ENCODE measurements around the gene CRYL1. TPM values are rescaled to one million over a fixed set of nuclear protein-coding genes. Genes with fewer than 3 reads are reported as not detected.

The CRYL1 gene
- total RNA-seq, 2 donors from 2014 or later, result 14.5 to 32.2 TPM

DNA sequence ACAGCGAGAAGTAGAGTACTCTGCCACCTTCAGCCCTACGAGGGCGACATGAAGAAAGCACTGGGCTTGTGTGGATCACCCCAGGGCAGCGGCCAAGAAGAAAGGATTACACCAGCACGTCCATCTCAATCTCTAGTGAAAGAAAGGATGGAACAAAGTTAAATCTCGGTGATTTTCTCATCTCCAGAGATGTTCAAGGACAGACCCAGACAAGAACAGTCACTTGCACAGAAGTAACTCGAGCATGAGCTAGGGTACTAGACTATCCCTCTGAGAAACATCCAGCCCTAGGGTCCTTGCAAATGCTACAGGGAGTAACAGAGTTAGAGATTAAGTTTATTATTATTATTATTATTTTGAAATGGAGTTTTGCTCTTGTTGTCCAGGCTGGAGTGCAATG, 106.7 kb downstream of the CRYL1 start:
- DNase-seq, result no peak
- intact Hi-C loops (cut with DNase I), result no loop called here
- TF ChIP-seq, protein P1, sequence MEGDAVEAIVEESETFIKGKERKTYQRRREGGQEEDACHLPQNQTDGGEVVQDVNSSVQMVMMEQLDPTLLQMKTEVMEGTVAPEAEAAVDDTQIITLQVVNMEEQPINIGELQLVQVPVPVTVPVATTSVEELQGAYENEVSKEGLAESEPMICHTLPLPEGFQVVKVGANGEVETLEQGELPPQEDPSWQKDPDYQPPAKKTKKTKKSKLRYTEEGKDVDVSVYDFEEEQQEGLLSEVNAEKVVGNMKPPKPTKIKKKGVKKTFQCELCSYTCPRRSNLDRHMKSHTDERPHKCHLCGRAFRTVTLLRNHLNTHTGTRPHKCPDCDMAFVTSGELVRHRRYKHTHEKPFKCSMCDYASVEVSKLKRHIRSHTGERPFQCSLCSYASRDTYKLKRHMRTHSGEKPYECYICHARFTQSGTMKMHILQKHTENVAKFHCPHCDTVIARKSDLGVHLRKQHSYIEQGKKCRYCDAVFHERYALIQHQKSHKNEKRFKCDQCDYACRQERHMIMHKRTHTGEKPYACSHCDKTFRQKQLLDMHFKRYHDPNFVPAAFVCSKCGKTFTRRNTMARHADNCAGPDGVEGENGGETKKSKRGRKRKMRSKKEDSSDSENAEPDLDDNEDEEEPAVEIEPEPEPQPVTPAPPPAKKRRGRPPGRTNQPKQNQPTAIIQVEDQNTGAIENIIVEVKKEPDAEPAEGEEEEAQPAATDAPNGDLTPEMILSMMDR (IDR thresholded peaks at IDR 0.05), result no peak
- no peak for TF ChIP-seq POLR2A (IDR thresholded peaks at IDR 0.05)
- no peak for ATAC-seq
- Histone ChIP-seq H3K4me1 (no peaks in the 10 kb centered on the region), H3K9me3 (no peaks in the 10 kb centered on the region), H3K36me3 (replicated peaks in 1 of 2; ENCODE audit: insufficient read depth in 1 of 2, low read depth in 2 of 2) (no peaks in the 10 kb centered on the region), H3K27me3 (no peaks in the 10 kb centered on the region), H3K27ac (no peak overlapping the region), H3K4me3 (no peak overlapping the region)
- WGBS, 2 donors, result 95 to 96% methylated on average over 7 of the region's 7 CpGs

DNA sequence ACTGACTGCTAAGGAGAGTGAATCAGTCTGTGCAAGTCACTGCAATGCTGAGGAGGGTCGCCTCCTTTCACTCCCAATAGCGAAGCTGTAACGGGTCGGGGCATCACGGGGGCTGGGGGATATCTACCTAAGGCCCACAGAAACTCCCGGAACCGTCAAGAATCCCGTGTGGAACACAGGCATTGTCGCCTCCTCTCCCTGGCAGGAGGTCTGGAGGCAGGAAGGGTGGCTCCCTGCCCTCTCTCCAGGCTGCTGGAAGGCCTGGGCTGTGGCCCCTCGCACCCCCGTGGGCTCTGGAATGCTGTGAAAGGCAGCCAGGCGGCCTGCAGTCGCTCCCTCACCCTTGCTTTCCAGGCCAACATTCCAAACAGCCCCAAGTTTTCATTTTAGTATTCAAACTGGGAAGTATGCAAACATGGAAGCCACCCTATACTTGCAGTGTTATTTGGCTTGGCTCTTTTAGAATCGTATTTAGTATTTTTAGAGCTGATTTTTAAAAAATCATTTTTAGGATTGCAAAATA, 109.4 kb downstream of the CRYL1 start:
- H3K9me3 ChIP-seq, result no peaks in the 10 kb centered on the region
- no peak for TF ChIP-seq POLR2A (IDR thresholded peaks at IDR 0.05)
- TF ChIP-seq, protein P1 (IDR thresholded peaks at IDR 0.05), result no peak
- WGBS, 2 donors, result 94 to 96% methylated on average over 12 to 14 of the region's 14 CpGs
- H3K27ac ChIP-seq, result no peak overlapping the region
- no peaks in the 10 kb centered on the region for H3K4me1 ChIP-seq
- intact Hi-C loops (cut with DNase I), result no loop called here
- no peak for DNase-seq
- no peak for ATAC-seq
- no peak overlapping the region for H3K4me3 ChIP-seq
- no peaks in the 10 kb centered on the region for H3K36me3 ChIP-seq (replicated peaks in 1 of 2; ENCODE audit: insufficient read depth in 1 of 2, low read depth in 2 of 2)
- H3K27me3 ChIP-seq, result no peaks in the 10 kb centered on the region

DNA sequence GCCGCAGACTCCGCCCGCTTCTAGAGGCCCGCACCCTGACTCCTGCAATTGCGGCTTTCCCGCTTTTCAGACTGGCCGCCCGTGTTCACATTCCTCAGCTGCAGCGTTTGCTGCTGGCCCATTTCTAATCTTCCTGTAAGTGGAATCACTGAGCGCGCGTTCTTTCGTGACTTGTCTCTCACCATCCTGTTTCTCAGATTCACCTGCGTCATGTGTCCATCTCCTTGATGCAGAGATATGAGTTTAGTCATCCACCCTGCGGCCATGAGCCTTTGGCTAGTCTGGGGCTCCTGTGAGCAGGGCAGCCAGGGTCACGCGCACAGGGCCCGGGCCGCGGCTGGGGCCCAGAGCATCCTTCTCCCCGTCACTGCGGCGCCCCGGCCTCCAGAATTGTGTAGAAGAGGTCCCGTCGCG, 110.0 kb downstream of the CRYL1 start:
- H3K9me3 ChIP-seq, result no peaks in the 10 kb centered on the region
- H3K27ac ChIP-seq, result no peak overlapping the region
- TF ChIP-seq POLR2A (IDR thresholded peaks at IDR 0.05), result no peak
- no peak overlapping the region for H3K4me3 ChIP-seq
- ATAC-seq (no peak), DNase-seq (no peak)
- 97 to 98% methylated on average over 27 of the region's 27 CpGs for WGBS, 2 donors
- H3K4me1 ChIP-seq, result no peaks in the 10 kb centered on the region
- no peaks in the 10 kb centered on the region for H3K27me3 ChIP-seq
- H3K36me3 ChIP-seq (replicated peaks in 1 of 2; ENCODE audit: insufficient read depth in 1 of 2, low read depth in 2 of 2), result no peaks in the 10 kb centered on the region
- intact Hi-C loops (cut with DNase I), result no loop called here

DNA sequence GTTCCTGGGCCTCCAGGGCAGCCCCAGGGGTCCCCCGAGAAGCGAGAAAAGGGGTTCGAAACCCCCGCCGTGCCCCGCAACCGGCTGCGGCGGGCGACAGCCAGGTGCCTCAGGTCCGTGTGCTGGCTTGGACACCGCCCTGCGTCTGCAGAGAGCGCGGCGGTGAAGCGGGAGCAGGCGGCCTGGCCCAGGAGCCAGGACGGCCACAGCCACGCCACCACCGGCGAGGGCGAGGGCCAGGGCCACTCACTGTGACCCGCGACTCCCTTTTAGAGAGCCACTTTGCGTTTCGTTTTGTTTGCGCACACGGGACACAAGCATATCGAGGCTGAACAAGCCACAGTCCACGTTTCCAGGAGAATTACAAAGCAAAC, 110.4 kb downstream of the CRYL1 start:
- Histone ChIP-seq H3K27ac (no peak overlapping the region), H3K36me3 (replicated peaks in 1 of 2; ENCODE audit: insufficient read depth in 1 of 2, low read depth in 2 of 2) (no peaks in the 10 kb centered on the region), H3K9me3 (no peaks in the 10 kb centered on the region), H3K4me1 (no peaks in the 10 kb centered on the region), H3K27me3 (no peaks in the 10 kb centered on the region), H3K4me3 (no peak overlapping the region)
- DNase-seq, result no peak
- 76 to 81% methylated on average over 10 to 18 of the region's 31 CpGs for WGBS, 2 donors
- intact Hi-C loops (cut with DNase I), result no loop called here
- ATAC-seq, result no peak
- TF ChIP-seq POLR2A (IDR thresholded peaks at IDR 0.05), result no peak
- TF ChIP-seq, protein P1 (IDR thresholded peaks at IDR 0.05), result no peak

DNA sequence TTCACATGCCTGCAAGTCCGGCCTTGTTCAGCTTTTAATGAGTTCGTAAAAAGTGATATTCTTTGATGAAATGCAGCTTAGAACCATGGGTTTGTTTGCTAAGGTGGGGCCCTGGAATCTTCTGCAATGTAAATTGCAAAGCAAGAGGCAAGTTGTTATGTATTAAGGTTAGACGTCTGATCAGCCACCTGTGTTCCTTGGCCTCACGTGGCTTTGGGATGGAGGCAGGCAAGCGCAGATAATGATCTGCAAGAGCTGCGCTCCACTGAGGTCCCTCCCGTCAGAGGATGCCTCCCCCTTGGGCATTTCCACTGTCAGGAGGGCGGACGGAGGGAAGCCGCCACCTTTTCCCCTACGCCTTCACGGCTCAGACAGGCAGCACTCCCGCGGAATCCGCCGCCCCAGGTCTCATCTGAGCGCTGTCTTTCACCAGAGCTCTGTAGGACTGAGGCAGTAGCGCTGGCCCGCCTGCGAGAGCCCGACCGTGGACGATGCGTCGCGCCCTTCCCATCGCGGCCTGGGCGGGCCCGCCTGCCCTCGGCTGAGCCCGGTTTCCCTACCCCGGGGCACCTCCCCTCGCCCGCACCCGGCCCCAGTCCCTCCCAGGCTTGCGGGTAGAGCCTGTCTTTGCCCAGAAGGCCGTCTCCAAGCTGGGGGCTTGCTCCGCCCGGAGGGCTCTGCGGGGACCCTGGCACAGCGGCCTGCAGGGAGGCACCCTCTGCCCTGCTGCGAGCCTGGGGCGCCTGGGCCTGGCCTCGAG, 110.9 kb downstream of the CRYL1 start:
- 60 to 61% methylated on average over 25 to 42 of the region's 45 CpGs for WGBS, 2 donors
- H3K27ac ChIP-seq, result no peak overlapping the region
- no peaks in the 10 kb centered on the region for H3K4me1 ChIP-seq
- TF ChIP-seq, protein P1 (IDR thresholded peaks at IDR 0.05), result no peak
- TF ChIP-seq POLR2A (IDR thresholded peaks at IDR 0.05), result no peak
- H3K36me3 ChIP-seq (replicated peaks in 1 of 2; ENCODE audit: insufficient read depth in 1 of 2, low read depth in 2 of 2), result no peaks in the 10 kb centered on the region
- ATAC-seq, result no peak
- no peak for DNase-seq
- no peaks in the 10 kb centered on the region for H3K9me3 ChIP-seq
- intact Hi-C loops (cut with DNase I), result no loop called here
- H3K27me3 ChIP-seq, result no peaks in the 10 kb centered on the region
- H3K4me3 ChIP-seq, result no peak overlapping the region
